IMR-90 (cell line): ENCODE data around the gene TMTC2. TPM values are rescaled to one million over a fixed set of nuclear protein-coding genes. Genes with fewer than 3 reads are reported as not detected.

ENCODE experiments used
- ATAC-seq: fragments of 200-7000 bp; cut with Tn5 transposase; 2 replicates; pipeline ENCODE4 v1.9.1; 2020; ENCODE audit warnings: low read depth, mild to moderate bottlenecking, moderate library complexity
- BruUV-seq: library from RNA; stranded (reverse); fragments of 400-500 nt; replicated peaks from 2 replicates; lab custom pipeline; 2021; lab: Mats Ljungman, UMichigan
- CTCF ChIA-PET: fragments of 300-600 bp; formaldehyde crosslinking; extraction: SDS; loops from one replicate; lab custom pipeline; 2021; ENCODE audit warnings: antibody characterized with exemption; lab: Yijun Ruan, JAX
- POLR2A ChIA-PET: fragments of 300-600 bp; sonication (Branson Sonifier 250); formaldehyde crosslinking; loops from one replicate; lab custom pipeline; 2022; ENCODE audit warnings: antibody characterized with exemption; ENCODE audit not compliant: unreplicated experiment; lab: Charles Lee
- DNase-seq: peaks from one replicate; pipeline ENCODE4 v3.0.0; 2013
- H2AFZ ChIP-seq: replicated peaks from 2 replicates; pipeline ENCODE3; 2013; ENCODE audit warnings: low read length, mild to moderate bottlenecking; ENCODE audit not compliant: poor library complexity
- H2AK5ac ChIP-seq: 2 replicates; pipeline ENCODE4 v1.6.1; 2013; ENCODE audit warnings: low read depth, low read length, inconsistent platforms
- H2AK9ac ChIP-seq: replicated peaks from 2 replicates; pipeline ENCODE3; 2013; ENCODE audit warnings: mild to moderate bottlenecking, low read depth, low read length, moderate library complexity; ENCODE audit not compliant: poor library complexity
- H2BK120ac ChIP-seq: 2 replicates; pipeline ENCODE4 v1.6.1; 2013; ENCODE audit warnings: low read depth, low read length, inconsistent platforms
- H2BK15ac ChIP-seq: 3 replicates; pipeline ENCODE4 v1.6.1; 2013; ENCODE audit warnings: low read depth, low read length, inconsistent platforms
- H2BK20ac ChIP-seq: 2 replicates; pipeline ENCODE4 v1.6.1; 2013; ENCODE audit warnings: low read depth, mild to moderate bottlenecking, inconsistent platforms, low read length, moderate library complexity
- H2BK5ac ChIP-seq: 2 replicates; pipeline ENCODE4 v1.6.1; 2013; ENCODE audit warnings: mild to moderate bottlenecking, low read depth, low read length, inconsistent platforms; ENCODE audit not compliant: poor library complexity, severe bottlenecking
- H3K14ac ChIP-seq: replicated peaks from 2 replicates; pipeline ENCODE4 v1.6.1; 2013; ENCODE audit warnings: low read depth, low read length, inconsistent platforms
- H3K18ac ChIP-seq: 2 replicates; pipeline ENCODE4 v1.6.1; 2013; ENCODE audit warnings: low read depth, low read length, control low read depth
- H3K23ac ChIP-seq: 2 replicates; pipeline ENCODE4 v1.6.1; 2013; ENCODE audit warnings: low read depth, low read length, inconsistent platforms
- H3K27ac ChIP-seq: 2 replicates; pipeline ENCODE4 v1.5.1; 2013; ENCODE audit warnings: mild to moderate bottlenecking, control low read depth, low read length; ENCODE audit not compliant: insufficient read depth
- H3K27me3 ChIP-seq: 2 replicates; pipeline ENCODE4 v1.6.1; 2013; ENCODE audit warnings: low read length; ENCODE audit not compliant: control insufficient read depth, insufficient read depth
- H3K36me3 ChIP-seq: 2 replicates; pipeline ENCODE4 v1.6.1; 2013; ENCODE audit warnings: low read length, mixed read lengths; ENCODE audit not compliant: control insufficient read depth, insufficient read depth
- H3K4ac ChIP-seq: 2 replicates; pipeline ENCODE4 v1.6.1; 2013; ENCODE audit warnings: low read depth, low read length, inconsistent platforms
- H3K4me1 ChIP-seq: 2 replicates; pipeline ENCODE4 v1.6.1; 2013; ENCODE audit warnings: low read length, mixed read lengths; ENCODE audit not compliant: control insufficient read depth, insufficient read depth
- H3K4me2 ChIP-seq: 2 replicates; pipeline ENCODE4 v1.6.1; 2013; ENCODE audit warnings: low read depth, mild to moderate bottlenecking, control low read depth, low read length, moderate library complexity
- H3K4me3 ChIP-seq: 2 replicates; pipeline ENCODE4 v1.5.1; 2013; ENCODE audit warnings: low read depth, mild to moderate bottlenecking, control low read depth, low read length, moderate library complexity; ENCODE audit not compliant: insufficient read depth
- H3K56ac ChIP-seq: 2 replicates; pipeline ENCODE4 v1.6.1; 2013; ENCODE audit warnings: low read length, inconsistent platforms; ENCODE audit not compliant: insufficient read depth; ENCODE audit errors: extremely low read depth
- H3K79me1 ChIP-seq, 2 experiments: 2 replicates each; pipeline ENCODE4 v1.6.1; 2013; ENCODE audit warnings: low read length in 2 of 2, inconsistent platforms in 1 of 2, low read depth in 1 of 2
- H3K9ac ChIP-seq: 2 replicates; pipeline ENCODE4 v1.6.1; 2013; ENCODE audit warnings: low read depth, low read length, control low read depth
- H3K9me1 ChIP-seq: 2 replicates; pipeline ENCODE4 v1.6.1; 2013; ENCODE audit warnings: low read length, inconsistent platforms; ENCODE audit not compliant: insufficient read depth
- H3K9me3 ChIP-seq: 2 replicates; pipeline ENCODE4 v1.6.1; 2013; ENCODE audit warnings: low read length; ENCODE audit not compliant: control insufficient read depth, insufficient read depth
- H4K20me1 ChIP-seq: 2 replicates; pipeline ENCODE4 v1.6.1; 2013; ENCODE audit warnings: low read length, inconsistent platforms; ENCODE audit not compliant: insufficient read depth
- H4K5ac ChIP-seq: 2 replicates; pipeline ENCODE4 v1.6.1; 2013; ENCODE audit warnings: mild to moderate bottlenecking, low read depth, low read length, control low read depth
- H4K8ac ChIP-seq, 2 experiments: 2 replicates each; pipeline ENCODE4 v1.6.1; 2013; ENCODE audit warnings: low read depth in 2 of 2, low read length in 2 of 2, control low read depth in 1 of 2, inconsistent platforms in 1 of 2
- H4K91ac ChIP-seq: 2 replicates; pipeline ENCODE4 v1.6.1; 2013; ENCODE audit warnings: low read depth, low read length, inconsistent platforms; ENCODE audit not compliant: insufficient read depth
- BHLHE40 ChIP-seq: fragments of 150-350 bp; IDR thresholded peaks from 2 replicates; pipeline ENCODE4 v1.6.1; 2016; ENCODE audit warnings: mild to moderate bottlenecking, low read depth, low read length
- CEBPB ChIP-seq: IDR thresholded peaks from 2 replicates; pipeline ENCODE4 v1.6.1; 2012; ENCODE audit warnings: low read depth, low read length, improper control_type of control experiment
- CHD1 ChIP-seq: IDR thresholded peaks from 2 replicates; pipeline ENCODE4 v1.6.1; 2012; ENCODE audit warnings: low read depth, low read length, improper control_type of control experiment
- MXI1 ChIP-seq: IDR thresholded peaks from 2 replicates; pipeline ENCODE4 v1.6.1; 2012; ENCODE audit warnings: low read depth, mild to moderate bottlenecking, low read length, moderate library complexity, borderline replicate concordance
- POLR2A ChIP-seq: IDR thresholded peaks from 2 replicates; pipeline ENCODE4 v1.6.1; 2012; ENCODE audit warnings: mild to moderate bottlenecking, low read depth, low read length
- RAD21 ChIP-seq: IDR thresholded peaks from 2 replicates; pipeline ENCODE4 v1.6.1; 2012; ENCODE audit warnings: low read length, improper control_type of control experiment
- RCOR1 ChIP-seq: IDR thresholded peaks from 2 replicates; pipeline ENCODE4 v1.6.1; 2012; ENCODE audit warnings: mild to moderate bottlenecking, low read length, improper control_type of control experiment; ENCODE audit not compliant: insufficient replicate concordance
- RFX5 ChIP-seq: IDR thresholded peaks from 2 replicates; pipeline ENCODE4 v1.8.0; 2012; ENCODE audit warnings: low read depth, mild to moderate bottlenecking, low read length, moderate library complexity
- WGBS, 2 experiments: methylation state at CpG; one replicate each; pipeline versions ENCODE4 v1.1.5 to v1.1.7; 2013; ENCODE audit warnings: missing lambda C conversion rate in 2 of 2; ENCODE audit not compliant: insufficient read length in 1 of 2; ENCODE audit errors: extremely low coverage in 2 of 2; 5-methylcytosine and 5-hydroxymethylcytosine counted together
- dilution Hi-C: fragments of 300-500 bp; cut with HindIII; formaldehyde crosslinking; loops from one replicate; pipeline ENCODE4 v1.14.3; 2018; ENCODE audit warnings: low sequenced_read_pairs; ENCODE audit not compliant: unreplicated experiment
- in situ Hi-C: fragments of 300-500 bp; cut with MboI; formaldehyde crosslinking; loops from 3 replicates; pipeline ENCODE4 v1.14.3; 2019; ENCODE audit warnings: low sequenced_read_pairs, inconsistent platforms, mixed read lengths
- intact Hi-C: fragments of 100-400 bp; cut with micrococcal nuclease; formaldehyde crosslinking; loops from 2 replicates; pipeline ENCODE4 v1.10.0; 2022
- polyA plus RNA-seq, 3 experiments: library from polyadenylated mRNA; depleted of rRNA; stranded (reverse); fragments of >200 nt; gene quantifications; 2 replicates each; pipeline ENCODE4 v1.2.3, GENCODE V29; 2012; ENCODE audit warnings: low replicate concordance in 1 of 3
- total RNA-seq: library from RNA; depleted of rRNA; stranded (reverse); fragments of >200 nt; gene quantifications from 2 replicates; pipeline ENCODE4 v1.2.3, GENCODE V29; 2012
- TF ChIP-seq, protein P1 (sequence below): fragments of 150-350 bp; IDR thresholded peaks from 2 replicates; pipeline ENCODE4 v1.6.1; 2016; ENCODE audit warnings: low read depth, mild to moderate bottlenecking, low read length, moderate library complexity, borderline replicate concordance
- TF ChIP-seq, protein P2 (sequence below): fragments of 150-350 bp; IDR thresholded peaks from 2 replicates; pipeline ENCODE4 v1.6.1; 2017; ENCODE audit warnings: mild to moderate bottlenecking, antibody characterized with exemption, low read length, low read depth

The TMTC2 gene
- total and polyA plus RNA-seq, 2 of the 4 experiments (the other 2 are of a cell fraction), result 0.56 to 1.4 TPM

DNA sequence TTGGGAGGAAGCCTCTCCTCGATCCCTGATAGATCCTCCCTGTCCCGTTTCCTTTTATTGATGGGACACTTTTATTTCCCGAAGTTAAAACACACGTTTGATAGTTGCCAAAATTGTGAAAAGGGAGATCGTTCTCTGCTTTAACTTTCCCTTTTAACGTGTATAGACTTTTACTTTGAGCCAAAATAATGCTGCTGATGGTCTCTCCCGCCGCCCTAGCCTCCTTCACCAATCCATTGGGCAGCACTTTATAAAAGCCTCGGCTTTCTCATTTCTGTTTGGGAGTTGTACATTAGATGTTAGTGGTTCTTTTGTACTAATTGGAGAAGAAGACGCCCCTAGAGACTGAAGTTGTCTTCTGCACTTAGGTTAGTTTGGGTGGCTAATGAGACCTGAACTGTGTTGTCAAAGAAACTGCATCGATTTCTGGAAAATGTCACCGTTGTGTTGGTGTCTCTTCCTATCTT, 1.4 kb downstream of the TMTC2 start:
- TF ChIP-seq CEBPB, result no peak
- no peak for TF ChIP-seq RFX5
- TF ChIP-seq RAD21, result no peak
- no peak for TF ChIP-seq BHLHE40
- TF ChIP-seq, protein P1, sequence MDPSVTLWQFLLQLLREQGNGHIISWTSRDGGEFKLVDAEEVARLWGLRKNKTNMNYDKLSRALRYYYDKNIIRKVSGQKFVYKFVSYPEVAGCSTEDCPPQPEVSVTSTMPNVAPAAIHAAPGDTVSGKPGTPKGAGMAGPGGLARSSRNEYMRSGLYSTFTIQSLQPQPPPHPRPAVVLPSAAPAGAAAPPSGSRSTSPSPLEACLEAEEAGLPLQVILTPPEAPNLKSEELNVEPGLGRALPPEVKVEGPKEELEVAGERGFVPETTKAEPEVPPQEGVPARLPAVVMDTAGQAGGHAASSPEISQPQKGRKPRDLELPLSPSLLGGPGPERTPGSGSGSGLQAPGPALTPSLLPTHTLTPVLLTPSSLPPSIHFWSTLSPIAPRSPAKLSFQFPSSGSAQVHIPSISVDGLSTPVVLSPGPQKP, result no peak
- TF ChIP-seq, protein P2, sequence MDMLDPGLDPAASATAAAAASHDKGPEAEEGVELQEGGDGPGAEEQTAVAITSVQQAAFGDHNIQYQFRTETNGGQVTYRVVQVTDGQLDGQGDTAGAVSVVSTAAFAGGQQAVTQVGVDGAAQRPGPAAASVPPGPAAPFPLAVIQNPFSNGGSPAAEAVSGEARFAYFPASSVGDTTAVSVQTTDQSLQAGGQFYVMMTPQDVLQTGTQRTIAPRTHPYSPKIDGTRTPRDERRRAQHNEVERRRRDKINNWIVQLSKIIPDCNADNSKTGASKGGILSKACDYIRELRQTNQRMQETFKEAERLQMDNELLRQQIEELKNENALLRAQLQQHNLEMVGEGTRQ, result no peak
- no peak for TF ChIP-seq POLR2A
- TF ChIP-seq RCOR1, result no peak
- TF ChIP-seq CHD1, result no peak
- TF ChIP-seq MXI1, result no peak
- H4K91ac ChIP-seq, result no peak overlapping the region
- peak overlapping the region; percentile 82 for H3K4me3 ChIP-seq
- H3K23ac ChIP-seq, result peak overlapping the region; percentile 59; the same call in 1 of the 2 replicates
- no peaks in the 10 kb centered on the region for H3K27me3 ChIP-seq
- no peak overlapping the region for H3K56ac ChIP-seq
- POLR2A ChIA-PET, result no interaction called here
- no peak overlapping the region; the same call in 1 of the 2 replicates for H3K9ac ChIP-seq
- no peaks in the 10 kb centered on the region for H3K9me1 ChIP-seq
- H4K8ac ChIP-seq, result no peak overlapping the region
- no peak for ATAC-seq
- no peak overlapping the region for H2BK15ac ChIP-seq
- intact Hi-C loops (no loop called here), dilution Hi-C loops (no loop called here), in situ Hi-C loops (loop anchor here (5.0 kb wide), 1 partner anchor 1819 kb away; no protein-coding TSS in a partner anchor)
- DNase-seq, result no peak
- no peak overlapping the region for H2BK5ac ChIP-seq
- no peak overlapping the region for H3K27ac ChIP-seq
- no peaks in the 10 kb centered on the region for H4K20me1 ChIP-seq
- H3K36me3 ChIP-seq, result no peaks in the 10 kb centered on the region
- 20% methylated on average over 1 of the region's 12 CpGs; no CpG with 5 or more reads in 1 of the 2 experiments for WGBS, 2 experiments
- no peak overlapping the region for H3K4ac ChIP-seq
- no peak overlapping the region for H3K14ac ChIP-seq
- H2AFZ ChIP-seq, result peak overlapping the region; percentile 99
- H3K9me3 ChIP-seq, result no peaks in the 10 kb centered on the region
- H3K18ac ChIP-seq, result no peak overlapping the region
- H2BK120ac ChIP-seq, result no peak overlapping the region
- no TSS peak for BruUV-seq
- peak overlapping the region; percentile 90 for H3K4me2 ChIP-seq
- CTCF ChIA-PET, result no interaction called here
- H2AK9ac ChIP-seq, result no peak overlapping the region
- H3K79me1 ChIP-seq, result no peaks in the 10 kb centered on the region
- no peaks in the 10 kb centered on the region for H3K4me1 ChIP-seq
- H4K5ac ChIP-seq, result no peak overlapping the region
- H2AK5ac ChIP-seq, result no peak overlapping the region
- no peak overlapping the region for H2BK20ac ChIP-seq
